Lower leg skin (tissue), 4 donors: ENCODE data around the gene IDH3G. TPM values are rescaled to one million over a fixed set of nuclear protein-coding genes. Genes with fewer than 3 reads are reported as not detected.

Source experiments
- DNase-seq, 2 donors: peaks; one replicate each; pipeline ENCODE4 v3.0.0-alpha.2; 2019; ENCODE audit warnings: low spot score in 2 of 2
- H3K4me3 ChIP-seq: fragments of 200-600 bp; sonication (generic); 2 replicates; pipeline ENCODE4 v1.5.1; 2017; ENCODE audit warnings: mild to moderate bottlenecking, low read depth; ENCODE audit not compliant: poor library complexity, severe bottlenecking
- POLR2A ChIP-seq, 2 donors: fragments of 450-650 bp; IDR thresholded peaks; one replicate each; pipeline ENCODE4 v1.6.1; 2016 to 2017; ENCODE audit warnings: antibody characterized with exemption in 2 of 2, mild to moderate bottlenecking in 1 of 2, moderate library complexity in 1 of 2
- WGBS, 2 donors: methylation state at CpG; one replicate each; pipeline ENCODE4 v1.1.5; 2018; 5-methylcytosine and 5-hydroxymethylcytosine counted together
- intact Hi-C: fragments of 100-400 bp; cut with DNase I; formaldehyde crosslinking; loops from one replicate; pipeline ENCODE4 v1.15.0; 2023; ENCODE audit warnings: low total_unique reads
- total RNA-seq, 4 donors: library from RNA; depleted of rRNA; stranded (reverse); fragments of >200 nt; gene quantifications; one replicate each; pipeline ENCODE4 v1.1.0, GENCODE V29; 2016
- TF ChIP-seq, protein P1 (sequence below), 3 donors: fragments of 450-650 bp; IDR thresholded peaks; one replicate each; pipeline ENCODE4 v1.5.1; 2016; ENCODE audit warnings: antibody characterized with exemption in 3 of 3, mild to moderate bottlenecking in 3 of 3, moderate library complexity in 2 of 3

The IDH3G gene
- total RNA-seq, 4 donors from 2014 or later, result 66.2 to 94.8 (median 76.1) TPM

DNA sequence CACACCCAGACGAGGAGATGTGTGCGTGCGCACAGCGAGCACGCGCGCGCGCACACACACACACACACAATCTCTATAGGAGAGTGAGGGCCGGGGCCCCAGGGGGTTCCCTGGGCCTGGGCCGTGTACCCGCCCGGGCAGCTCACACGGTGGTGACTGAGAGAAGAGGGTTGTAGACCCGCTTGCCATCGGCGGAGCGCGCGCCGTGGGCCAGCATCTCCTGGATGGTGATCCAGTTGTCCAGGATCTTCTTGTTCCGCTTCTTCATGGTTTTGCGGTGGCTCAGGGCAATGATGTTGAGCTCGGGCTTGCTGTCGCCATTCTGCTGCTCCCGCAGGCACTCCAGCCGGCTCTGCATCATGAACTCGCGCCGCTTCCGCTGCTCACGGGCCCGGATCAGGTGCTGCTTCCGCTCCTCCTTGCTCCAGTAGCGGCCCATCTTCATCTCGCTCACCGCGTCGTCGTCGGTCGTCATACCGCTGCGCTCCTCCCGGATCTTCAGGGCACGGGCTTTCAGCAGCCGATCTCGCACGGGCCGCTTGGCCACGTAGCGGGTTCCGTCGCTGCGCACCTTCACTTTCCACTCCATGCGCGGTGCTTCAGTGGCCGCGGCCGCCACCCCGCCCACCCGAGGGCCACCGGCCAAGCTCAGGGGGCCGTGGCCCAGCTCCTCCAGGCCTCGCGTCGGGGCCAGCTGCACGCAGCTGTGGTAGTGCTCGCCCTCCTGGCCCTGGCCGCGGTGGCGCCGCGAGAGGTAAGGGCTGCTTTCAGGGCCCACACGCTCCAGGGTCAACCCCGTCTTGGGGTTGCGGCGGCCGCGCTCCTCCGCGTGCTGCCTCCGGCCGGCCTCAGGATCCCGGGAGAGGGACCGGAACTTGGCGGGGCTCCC is 9.3 kb upstream of the IDH3G start:
- 94 to 99% methylated on average over 25 to 86 of the region's 87 CpGs for WGBS, 2 donors

DNA sequence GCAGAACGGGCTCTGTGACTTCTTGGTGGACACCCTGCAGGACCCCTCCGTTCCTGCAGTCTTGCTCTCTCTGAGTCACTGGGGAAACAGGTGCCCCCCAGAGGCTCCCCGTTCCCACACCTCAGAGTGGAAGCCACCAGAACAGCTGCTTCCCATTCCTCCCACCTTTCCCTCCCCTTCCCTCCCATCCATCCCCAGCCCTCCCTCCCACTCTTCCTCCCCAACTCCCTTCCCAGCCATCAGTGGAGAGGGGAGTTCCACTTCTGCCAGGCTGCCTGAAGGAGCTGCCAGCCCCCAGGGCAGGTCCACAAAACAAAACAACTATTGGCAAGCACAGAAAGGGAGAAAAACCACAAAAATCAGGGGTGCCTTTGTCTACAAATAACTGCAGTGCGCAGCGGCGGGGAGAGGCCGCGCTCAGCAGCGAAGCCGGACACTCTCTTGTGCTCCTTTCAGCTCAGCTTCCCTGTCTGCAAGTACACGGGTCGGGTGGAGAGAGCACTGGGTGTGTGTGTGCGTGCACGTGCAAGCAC is 8.4 kb upstream of the IDH3G start:
- intact Hi-C loops, result no loop called here
- H3K4me3 ChIP-seq, result no peak overlapping the region
- WGBS, 2 donors, result 75 to 85% methylated on average over 6 to 14 of the region's 14 CpGs
- no peak for DNase-seq
- no peak for TF ChIP-seq POLR2A (IDR thresholded peaks at IDR 0.05)
- TF ChIP-seq, protein P1, sequence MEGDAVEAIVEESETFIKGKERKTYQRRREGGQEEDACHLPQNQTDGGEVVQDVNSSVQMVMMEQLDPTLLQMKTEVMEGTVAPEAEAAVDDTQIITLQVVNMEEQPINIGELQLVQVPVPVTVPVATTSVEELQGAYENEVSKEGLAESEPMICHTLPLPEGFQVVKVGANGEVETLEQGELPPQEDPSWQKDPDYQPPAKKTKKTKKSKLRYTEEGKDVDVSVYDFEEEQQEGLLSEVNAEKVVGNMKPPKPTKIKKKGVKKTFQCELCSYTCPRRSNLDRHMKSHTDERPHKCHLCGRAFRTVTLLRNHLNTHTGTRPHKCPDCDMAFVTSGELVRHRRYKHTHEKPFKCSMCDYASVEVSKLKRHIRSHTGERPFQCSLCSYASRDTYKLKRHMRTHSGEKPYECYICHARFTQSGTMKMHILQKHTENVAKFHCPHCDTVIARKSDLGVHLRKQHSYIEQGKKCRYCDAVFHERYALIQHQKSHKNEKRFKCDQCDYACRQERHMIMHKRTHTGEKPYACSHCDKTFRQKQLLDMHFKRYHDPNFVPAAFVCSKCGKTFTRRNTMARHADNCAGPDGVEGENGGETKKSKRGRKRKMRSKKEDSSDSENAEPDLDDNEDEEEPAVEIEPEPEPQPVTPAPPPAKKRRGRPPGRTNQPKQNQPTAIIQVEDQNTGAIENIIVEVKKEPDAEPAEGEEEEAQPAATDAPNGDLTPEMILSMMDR (IDR thresholded peaks at IDR 0.05), result no peak

More for the DNA sequence above, 9.3 kb upstream of the IDH3G start:
- DNase-seq, result no peak
- H3K4me3 ChIP-seq, result no peak overlapping the region
- TF ChIP-seq, protein P1 (IDR thresholded peaks at IDR 0.05), result no peak
- TF ChIP-seq POLR2A (IDR thresholded peaks at IDR 0.05), result no peak
- intact Hi-C loops, result no loop called here

DNA sequence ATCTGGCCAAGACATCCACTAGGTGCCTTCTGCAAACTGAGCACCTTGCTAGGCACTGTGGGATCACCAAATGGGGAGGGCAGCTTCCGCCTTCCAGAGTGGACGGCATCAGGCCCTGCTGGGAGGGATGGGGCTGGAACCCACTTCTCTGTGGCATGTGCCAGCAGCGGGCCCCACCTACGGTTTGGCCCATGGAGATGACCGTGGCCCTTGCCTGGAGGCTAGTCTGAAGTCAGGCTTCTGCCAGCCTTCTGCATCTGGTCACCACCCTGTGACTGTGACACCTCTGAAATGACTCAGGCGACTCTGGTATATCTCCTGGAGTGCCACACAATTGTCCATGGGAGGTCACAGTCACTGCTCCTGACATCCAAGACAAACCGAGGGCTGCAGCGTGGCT is 7.5 kb upstream of the IDH3G start:
- intact Hi-C loops, result no loop called here
- H3K4me3 ChIP-seq, result no peak overlapping the region
- TF ChIP-seq, protein P1 (IDR thresholded peaks at IDR 0.05), result no peak
- TF ChIP-seq POLR2A (IDR thresholded peaks at IDR 0.05), result no peak
- WGBS, 2 donors, result 74 to 100% methylated on average over 2 to 6 of the region's 8 CpGs
- no peak for DNase-seq

DNA sequence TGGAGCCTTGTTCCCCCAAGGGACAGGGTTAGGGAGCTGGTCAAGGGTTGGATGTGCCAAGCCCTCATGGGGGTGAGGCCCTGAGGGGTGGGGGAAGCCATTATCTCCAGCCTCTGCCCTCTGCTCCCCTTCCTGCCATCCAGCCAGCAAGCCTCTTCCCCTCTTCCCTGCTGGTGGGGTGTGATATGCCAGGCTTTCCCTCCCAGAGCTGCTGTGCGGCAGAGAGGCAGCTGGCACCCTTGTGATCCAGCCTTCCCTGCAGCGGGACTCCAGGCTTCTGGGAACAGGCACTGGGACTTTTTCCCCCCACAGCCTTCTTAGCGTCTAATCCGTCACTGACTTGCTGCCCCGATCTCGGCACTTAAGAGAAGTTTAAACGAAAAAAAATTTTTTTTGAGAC is 6.6 kb upstream of the IDH3G start:
- H3K4me3 ChIP-seq, result no peak overlapping the region
- no peak for DNase-seq
- TF ChIP-seq, protein P1 (IDR thresholded peaks at IDR 0.05), result no peak
- 86 to 87% methylated on average over 7 of the region's 7 CpGs for WGBS, 2 donors
- intact Hi-C loops, result no loop called here

DNA sequence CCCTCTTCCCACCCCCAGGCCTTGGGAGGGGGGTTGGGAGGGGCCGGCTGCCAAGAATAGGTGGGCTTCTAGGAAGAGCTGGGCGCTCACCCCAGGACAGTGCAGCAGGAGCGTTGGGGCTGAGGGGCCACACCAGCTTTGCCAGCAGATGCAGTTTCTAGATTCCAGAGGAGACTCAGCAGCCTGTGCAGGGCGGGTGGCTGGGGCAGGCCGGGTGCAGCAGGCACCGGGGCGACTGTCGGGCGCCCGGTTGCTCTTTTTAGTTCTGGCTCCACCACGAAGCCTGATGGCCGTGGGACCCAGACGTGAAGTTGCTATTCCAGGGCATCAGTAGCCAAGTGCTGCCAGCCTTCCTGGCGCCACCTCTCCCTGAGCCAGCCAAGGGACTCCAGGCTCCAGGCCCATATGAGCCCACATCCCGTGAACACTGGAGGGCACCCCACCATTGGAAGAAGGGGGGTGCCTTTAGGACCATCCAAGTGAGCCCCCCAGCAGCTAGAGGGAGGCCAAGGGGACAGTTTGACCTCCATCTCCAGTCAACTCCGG is 6.1 kb upstream of the IDH3G start:
- intact Hi-C loops, result no loop called here
- no peak overlapping the region for H3K4me3 ChIP-seq
- no peak for DNase-seq
- no peak for TF ChIP-seq POLR2A (IDR thresholded peaks at IDR 0.05)
- TF ChIP-seq, protein P1 (IDR thresholded peaks at IDR 0.05), result no peak
- WGBS, 2 donors, result 60 to 72% methylated on average over 7 to 15 of the region's 16 CpGs
